Nucleus accumbens (tissue), 56 donors: ENCODE results near the gene LSM14B.

Experiments
- DNase-seq, 56 donors: peaks; one replicate each; lab custom pipeline; 2025; lab: John Stamatoyannopoulos, UW

LSM14B gene

GRCh38 chr20:62129731-62130531 lies 7.7 kb downstream of the LSM14B start:
- DNase-seq, result no peak

- DNase-seq, result no peak
Observed at GRCh38 chr20:62131560-62132320, 9.5 kb downstream of the LSM14B start.

GRCh38 chr20:62132421-62132820 lies 10.1 kb downstream of the LSM14B start:
- DNase-seq, result no peak

GRCh38 chr20:62133051-62133845 lies 11.0 kb downstream of the LSM14B start:
- DNase-seq, result peak in 1 of 56 donors; percentile 20

GRCh38 chr20:62133864-62134263 lies 11.6 kb downstream of the LSM14B start:
- no peak for DNase-seq

- peak in 3 of 56 donors; percentile 14 to 28 (median 17) for DNase-seq
Observed at GRCh38 chr20:62134735-62135231, 12.5 kb downstream of the LSM14B start.

GRCh38 chr20:62135573-62136266 lies 13.4 kb downstream of the LSM14B start:
- no peak for DNase-seq

GRCh38 chr20:62136283-62137091 lies 14.2 kb downstream of the LSM14B start:
- DNase-seq, result peak in 24 of 56 donors; percentile 2 to 69 (median 20)

GRCh38 chr20:62137092-62137384 lies 14.8 kb downstream of the LSM14B start:
- DNase-seq, result no peak

GRCh38 chr20:62137478-62138203 lies 15.4 kb downstream of the LSM14B start:
- DNase-seq, result no peak

- no peak for DNase-seq
Observed at GRCh38 chr20:62138204-62138543, 15.9 kb downstream of the LSM14B start.

GRCh38 chr20:62138912-62139311 lies 16.6 kb downstream of the LSM14B start:
- DNase-seq, result no peak

- no peak for DNase-seq
Observed at GRCh38 chr20:62139636-62140035, 17.4 kb downstream of the LSM14B start.

- no peak for DNase-seq
Observed at GRCh38 chr20:62141043-62141396, 18.7 kb downstream of the LSM14B start.

- DNase-seq, result peak in 2 of 56 donors; percentile 10 to 13
Observed at GRCh38 chr20:62141397-62142251, 19.3 kb downstream of the LSM14B start.

GRCh38 chr20:62142252-62143080 lies 20.2 kb downstream of the LSM14B start:
- peak in 8 of 56 donors; percentile 31 to 64 (median 50) for DNase-seq
